ENCODE measurements around the gene SLC2A5.

Gene SLC2A5

GRCh38 chr1:9093091-9093490, 23.7 kb upstream of the SLC2A5 start:
- no peak for DNase-seq (ENCODE audit: low read depth)

DNA sequence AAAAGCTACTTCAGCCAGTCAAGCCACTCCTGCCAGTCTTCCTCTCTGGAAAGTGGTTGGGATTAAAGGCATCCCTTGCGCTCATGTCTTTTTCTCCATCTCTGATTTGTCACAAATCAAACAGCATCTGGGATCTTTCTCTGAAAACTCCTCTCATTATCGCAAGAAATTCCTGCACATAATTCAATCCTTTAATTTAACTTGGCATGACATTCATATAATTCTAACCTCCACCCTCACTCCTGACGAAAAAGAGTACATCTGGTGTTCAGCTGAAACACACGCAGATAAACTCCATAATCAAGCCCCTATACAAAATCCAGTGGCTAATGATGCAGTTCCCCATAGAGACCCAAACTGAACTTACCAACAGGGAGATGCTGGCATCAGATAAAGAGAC, 19.4 kb upstream of the SLC2A5 start:
- no peak for DNase-seq (ENCODE audit: low read depth)

- DNase-seq (ENCODE audit: low read depth): no peak
Measured at GRCh38 chr1:9087411-9088125, 18.1 kb upstream of the SLC2A5 start.

DNA sequence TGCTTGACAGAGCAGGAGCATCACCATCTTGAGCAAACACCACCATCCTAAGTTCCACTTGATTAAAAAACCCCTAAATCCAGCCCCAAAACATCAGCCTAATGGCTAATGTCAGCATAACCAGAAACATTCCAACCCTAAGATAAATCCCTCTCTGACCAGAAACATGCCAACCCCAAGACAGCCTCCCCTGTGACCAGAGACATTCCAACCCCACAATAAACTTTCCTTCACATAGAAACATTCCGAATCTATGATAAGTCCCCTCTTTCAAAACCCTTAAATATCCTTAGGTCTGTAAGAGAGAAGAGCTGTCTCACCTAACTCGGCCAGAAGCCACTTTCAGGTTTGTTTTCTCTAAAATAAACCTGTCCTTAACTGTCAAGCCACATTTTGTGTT, 17.4 kb upstream of the SLC2A5 start:
- DNase-seq (ENCODE audit: low read depth): peak; percentile 85

DNA sequence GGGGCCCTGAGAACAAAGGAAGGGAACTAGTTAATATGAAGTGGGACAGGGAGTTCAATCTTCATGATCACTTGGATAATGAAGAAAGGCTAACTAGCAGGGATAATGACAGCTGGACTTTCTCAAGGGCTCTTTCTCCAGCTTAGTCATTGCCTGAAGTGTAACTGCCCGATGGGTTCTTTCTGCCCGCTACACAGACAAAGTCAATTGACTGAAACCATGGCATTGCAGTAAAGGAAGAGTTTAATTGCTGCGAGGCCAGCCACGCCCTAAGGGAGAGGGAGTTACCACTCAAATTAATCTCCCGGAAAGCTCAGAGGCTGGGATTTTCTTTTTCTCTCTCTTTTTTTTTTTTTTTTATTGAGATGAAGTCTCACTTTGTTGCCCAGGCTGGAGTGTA, 16.6 kb upstream of the SLC2A5 start:
- peak; percentile 54 for DNase-seq (ENCODE audit: low read depth)

DNA sequence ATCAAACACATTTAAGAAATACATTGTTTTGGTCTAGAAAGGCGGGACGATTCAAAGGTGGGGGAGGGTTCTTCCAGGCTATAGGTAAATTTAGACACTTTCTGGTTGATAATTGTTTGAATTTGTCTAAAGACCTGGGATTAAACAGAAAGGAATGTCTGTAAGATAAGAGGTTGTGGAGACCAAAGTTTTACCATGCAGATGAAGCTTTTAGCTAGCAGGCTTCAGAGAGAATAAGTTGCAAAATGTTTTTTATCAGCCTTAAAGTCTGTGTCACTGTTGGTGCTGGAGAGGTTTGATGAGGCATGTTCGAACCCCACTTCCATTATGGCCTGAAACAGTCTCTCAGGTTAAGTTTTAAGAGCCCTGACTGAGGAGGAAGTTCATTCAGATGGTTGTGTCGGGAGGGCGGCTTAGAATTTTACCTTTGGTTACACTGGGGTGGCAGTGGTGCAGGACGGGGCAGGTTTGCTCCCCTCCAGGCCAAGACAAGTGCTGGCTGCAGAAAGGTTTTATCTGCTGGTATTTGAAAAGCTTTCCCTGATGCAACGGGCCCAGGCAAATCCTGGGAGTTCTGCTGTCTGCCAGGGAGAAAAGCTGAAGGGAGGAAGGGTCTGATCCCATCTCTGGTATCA, 16.0 kb upstream of the SLC2A5 start:
- DNase-seq (ENCODE audit: low read depth): peak; percentile 75

DNA sequence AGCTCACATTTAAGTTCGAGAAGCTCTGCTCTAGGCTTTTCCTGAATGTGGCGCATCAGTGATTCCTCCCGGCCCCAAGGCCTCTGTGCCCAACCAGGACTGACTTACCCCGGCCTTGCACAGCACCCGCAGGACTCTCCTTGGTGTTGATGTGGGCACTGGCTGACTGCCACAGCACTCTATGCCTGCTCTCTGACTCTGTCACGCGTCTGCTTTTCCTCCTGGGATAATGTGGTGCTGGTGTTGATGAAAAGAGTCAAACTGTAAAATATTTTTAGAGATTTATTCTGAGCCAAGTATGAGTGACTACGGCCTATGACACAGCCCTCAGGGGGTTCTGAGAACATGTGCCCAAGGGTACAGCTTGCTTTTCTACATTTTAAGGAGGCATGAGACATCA, 15.5 kb upstream of the SLC2A5 start:
- DNase-seq (ENCODE audit: low read depth): peak; percentile 69

DNA sequence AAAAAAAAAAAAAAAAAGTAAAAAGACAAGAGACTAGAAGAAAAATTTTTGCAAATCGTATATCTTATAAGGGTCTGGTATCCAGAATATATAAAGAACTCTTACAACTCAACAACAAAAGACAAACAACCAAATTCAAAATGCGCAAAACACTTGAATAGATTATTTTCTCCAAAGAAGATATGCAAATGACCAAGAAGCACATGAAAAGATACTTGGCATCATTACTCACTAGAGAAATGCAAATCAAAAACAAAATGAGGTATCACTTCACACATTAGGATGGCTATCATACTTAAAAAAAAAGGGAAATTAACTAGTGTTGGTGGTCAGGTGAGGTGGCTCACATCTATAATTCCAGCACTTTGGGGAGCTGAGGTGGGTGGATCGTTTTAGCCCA, 12.0 kb upstream of the SLC2A5 start:
- DNase-seq (ENCODE audit: low read depth): no peak

DNA sequence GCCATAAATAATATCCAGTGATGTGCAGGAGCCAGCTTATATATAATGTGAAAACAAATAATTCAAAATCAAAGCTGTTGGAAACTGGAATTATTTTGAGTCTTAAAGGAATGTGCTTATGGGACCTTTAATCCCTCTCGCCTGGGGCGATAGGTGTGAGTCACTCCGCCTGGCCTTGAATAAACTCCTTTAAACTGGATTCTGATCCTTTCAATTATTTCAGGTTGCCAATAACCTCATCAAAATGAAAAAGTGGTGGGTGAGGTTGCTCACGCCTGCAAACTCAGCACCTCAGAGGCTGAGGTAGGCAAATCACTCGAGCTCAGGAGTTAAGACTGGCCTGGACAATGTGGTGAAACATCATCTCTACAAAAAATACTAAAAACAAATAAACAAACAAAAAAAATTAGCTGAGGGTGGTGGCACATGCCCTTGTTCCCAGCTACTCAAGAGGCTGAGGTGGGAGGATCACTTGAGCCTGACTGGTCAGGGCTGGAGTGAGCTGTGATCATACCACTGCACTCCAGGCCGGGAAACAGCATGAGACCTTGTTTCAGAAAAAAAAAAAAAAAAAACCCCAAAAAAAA, 11.4 kb upstream of the SLC2A5 start:
- DNase-seq (ENCODE audit: low read depth): no peak

- DNase-seq (ENCODE audit: low read depth): no peak
Measured at GRCh38 chr1:9079988-9080704, 10.7 kb upstream of the SLC2A5 start.

DNA sequence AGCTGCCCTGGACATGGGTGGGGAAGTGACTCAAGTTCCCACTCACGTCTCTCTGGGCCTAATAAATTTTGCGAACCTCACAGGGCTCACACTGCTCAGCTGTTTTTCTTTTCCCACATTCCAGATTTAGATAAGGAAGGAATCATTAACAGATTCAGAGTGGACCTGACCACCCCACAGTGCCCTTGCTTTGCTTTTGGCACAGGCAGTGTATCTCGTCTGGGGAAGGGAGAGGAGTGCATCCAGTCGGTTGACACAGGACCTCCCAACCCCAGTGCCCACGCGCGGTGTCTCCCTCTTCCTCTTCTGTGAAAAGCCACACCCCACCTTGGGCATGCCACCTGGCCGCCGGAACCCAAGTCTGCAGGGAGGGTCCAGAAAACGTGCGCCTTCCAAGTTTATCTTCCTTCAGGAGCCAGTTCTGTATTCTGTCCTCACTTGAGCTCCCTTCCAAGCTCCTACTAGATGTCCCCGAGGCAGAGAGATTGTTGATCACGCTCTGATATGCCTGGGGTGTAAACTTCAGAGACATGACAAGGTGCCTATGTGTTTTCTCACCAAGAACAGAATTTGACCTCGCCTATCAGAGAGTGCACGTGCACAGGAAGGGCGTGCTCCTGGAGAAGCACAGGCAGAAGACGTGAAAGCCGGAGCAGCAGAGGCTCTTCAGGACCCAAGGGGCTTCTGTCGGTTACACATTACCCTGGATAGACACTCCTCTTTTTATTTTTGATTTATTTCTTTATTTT, 9.5 kb upstream of the SLC2A5 start:
- no peak for DNase-seq (ENCODE audit: low read depth)

GRCh38 chr1:9078015-9078751, 8.7 kb upstream of the SLC2A5 start:
- peak; percentile 80 for DNase-seq (ENCODE audit: low read depth)

- DNase-seq (ENCODE audit: low read depth): peak; percentile 69
Measured at GRCh38 chr1:9075022-9075421, 5.6 kb upstream of the SLC2A5 start.

GRCh38 chr1:9073143-9073542, 3.7 kb upstream of the SLC2A5 start:
- DNase-seq (ENCODE audit: low read depth): no peak

GRCh38 chr1:9071554-9072235, 2.3 kb upstream of the SLC2A5 start:
- no peak for DNase-seq (ENCODE audit: low read depth)

GRCh38 chr1:9070486-9070885, 1.1 kb upstream of the SLC2A5 start:
- no peak for DNase-seq (ENCODE audit: low read depth)

DNA sequence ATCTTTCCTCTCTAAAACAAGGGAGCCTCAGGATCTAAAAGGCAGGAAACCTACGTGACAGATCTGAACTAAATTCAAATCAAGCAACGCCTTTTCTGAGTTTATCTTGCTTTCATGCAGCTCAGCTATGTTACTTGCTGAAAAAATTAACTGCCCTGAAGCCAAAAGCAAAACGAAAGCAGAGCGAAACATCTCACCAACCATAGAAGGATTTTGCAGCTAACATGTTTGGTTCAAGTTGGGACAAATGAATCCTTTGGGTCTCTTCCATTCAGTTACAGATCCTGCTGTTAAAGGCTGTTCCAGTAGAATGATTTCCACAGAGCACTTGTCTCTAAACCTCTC, 482 bp downstream of the SLC2A5 start:
- DNase-seq (ENCODE audit: low read depth): no peak

- DNase-seq (ENCODE audit: low read depth): peak; percentile 94
Measured at GRCh38 chr1:9066945-9067807, 2.3 kb downstream of the SLC2A5 start.

- DNase-seq (ENCODE audit: low read depth): no peak
Measured at GRCh38 chr1:9065213-9065751, 4.2 kb downstream of the SLC2A5 start.

GRCh38 chr1:9062846-9063245, 6.6 kb downstream of the SLC2A5 start:
- DNase-seq (ENCODE audit: low read depth): no peak

Data from amniotic epithelial cell (primary cell).